Fibroblast of skin of scalp (primary cell): ENCODE results near the gene RYR3.
"Not testable (repeated sequence)": the region's sequence is repeated elsewhere in the genome, so short reads cannot be mapped to it uniquely, and the experiment has no call there.

Experiments
- DNase-seq: peaks from one replicate; pipeline ENCODE4 v3.0.0-alpha.2; 2013

The RYR3 gene

GRCh38 chr15:33587773-33588172 is 277.0 kb downstream of the RYR3 start:
- peak; percentile 9 for DNase-seq

- no peak for DNase-seq
These were observed 282.1 kb downstream of the RYR3 start for GRCh38 chr15:33592864-33593263.

DNA sequence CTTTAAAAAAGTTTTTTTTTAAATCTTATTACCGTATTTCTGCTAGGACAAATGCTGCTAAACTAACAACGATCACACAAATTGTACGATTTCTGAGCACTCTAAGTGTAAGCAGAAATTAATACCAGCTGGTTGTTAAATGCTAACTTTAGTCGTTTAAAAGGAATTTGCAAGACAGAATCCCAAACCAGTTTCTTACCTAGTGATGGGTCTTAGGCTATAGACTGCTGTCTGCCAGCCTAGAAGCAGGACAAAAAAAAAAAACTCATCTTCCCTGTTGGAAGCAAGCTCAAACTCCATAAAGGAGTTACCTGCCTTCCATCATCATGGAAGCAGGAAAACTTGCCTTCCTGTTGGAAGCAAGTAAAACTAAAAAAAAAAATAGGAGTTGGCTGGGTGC is 287.6 kb downstream of the RYR3 start:
- not testable (repeated sequence) for DNase-seq

- DNase-seq = no peak
These were observed 289.4 kb downstream of the RYR3 start for GRCh38 chr15:33600212-33600611.

DNA sequence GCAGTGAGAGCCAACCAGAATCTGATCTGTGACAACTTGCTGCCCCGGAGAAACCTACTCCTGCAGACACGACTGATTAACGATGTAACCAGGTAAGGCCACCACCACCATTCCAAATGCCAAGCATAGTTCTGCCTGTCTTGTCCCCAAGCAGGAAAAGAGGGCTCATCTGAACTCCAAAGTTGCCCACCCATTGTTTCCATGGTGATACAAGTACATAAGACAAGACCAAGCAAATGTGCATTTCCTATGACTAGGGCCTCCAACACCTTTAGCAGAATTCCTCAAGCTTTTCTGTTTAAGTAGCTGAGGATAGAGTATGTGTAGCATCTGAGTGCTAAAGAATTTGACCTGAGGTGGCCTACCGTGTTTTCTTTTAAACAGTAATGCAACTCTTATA is 290.7 kb downstream of the RYR3 start:
- DNase-seq = no peak

GRCh38 chr15:33608714-33609113 is 297.9 kb downstream of the RYR3 start:
- DNase-seq = no peak

GRCh38 chr15:33612721-33613304 is 302.0 kb downstream of the RYR3 start:
- DNase-seq = peak; percentile 31

DNA sequence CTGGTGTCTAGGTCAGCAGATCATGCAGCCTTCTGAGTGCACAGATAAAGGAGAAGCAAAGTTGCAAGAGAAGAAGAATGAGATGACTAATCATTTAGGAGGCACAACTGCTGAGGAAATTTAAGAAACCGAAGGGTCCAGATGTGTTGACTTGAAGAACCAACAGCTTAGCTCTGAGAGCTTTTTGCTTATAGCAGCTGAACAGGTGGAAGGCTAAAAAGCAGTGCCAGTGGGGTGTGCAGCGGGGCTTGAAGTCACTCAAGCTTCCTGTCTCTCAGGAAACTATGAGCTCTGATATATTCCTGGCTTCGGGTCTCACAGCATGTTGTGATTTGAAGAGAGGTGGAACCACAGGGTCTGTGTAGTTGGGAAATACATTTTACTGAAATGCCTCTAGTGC is 305.7 kb downstream of the RYR3 start:
- DNase-seq = no peak

GRCh38 chr15:33618350-33618749 is 307.6 kb downstream of the RYR3 start:
- no peak for DNase-seq

GRCh38 chr15:33621141-33621540 is 310.4 kb downstream of the RYR3 start:
- no peak for DNase-seq

- no peak for DNase-seq
These were observed 312.2 kb downstream of the RYR3 start for GRCh38 chr15:33623010-33623409.

- no peak for DNase-seq
These were observed 313.7 kb downstream of the RYR3 start for GRCh38 chr15:33624439-33624838.

DNA sequence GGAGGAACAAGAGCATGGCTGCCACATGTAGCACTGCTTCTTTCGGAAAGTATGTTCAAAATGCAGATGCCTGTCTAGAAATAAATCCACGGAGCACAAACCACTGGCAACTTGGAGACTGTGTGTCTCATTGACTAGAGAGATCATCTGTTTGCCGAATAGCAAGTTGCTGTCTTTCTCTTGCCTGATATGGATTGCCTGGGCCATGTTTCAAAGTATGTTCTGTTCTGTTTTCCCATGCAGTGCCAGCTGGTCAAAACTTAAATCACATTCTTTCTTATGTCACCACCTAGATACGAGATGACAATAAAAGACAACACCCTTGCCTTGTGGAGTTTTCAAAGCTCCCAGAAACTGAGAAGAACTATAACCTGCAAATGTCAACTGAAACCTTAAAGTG is 318.9 kb downstream of the RYR3 start:
- DNase-seq = no peak

- DNase-seq = no peak
These were observed 325.5 kb downstream of the RYR3 start for GRCh38 chr15:33636234-33636633.

- DNase-seq = no peak
These were observed 326.2 kb downstream of the RYR3 start for GRCh38 chr15:33636958-33637357.

- DNase-seq = no peak
These were observed 327.7 kb downstream of the RYR3 start for GRCh38 chr15:33638453-33638852.

DNA sequence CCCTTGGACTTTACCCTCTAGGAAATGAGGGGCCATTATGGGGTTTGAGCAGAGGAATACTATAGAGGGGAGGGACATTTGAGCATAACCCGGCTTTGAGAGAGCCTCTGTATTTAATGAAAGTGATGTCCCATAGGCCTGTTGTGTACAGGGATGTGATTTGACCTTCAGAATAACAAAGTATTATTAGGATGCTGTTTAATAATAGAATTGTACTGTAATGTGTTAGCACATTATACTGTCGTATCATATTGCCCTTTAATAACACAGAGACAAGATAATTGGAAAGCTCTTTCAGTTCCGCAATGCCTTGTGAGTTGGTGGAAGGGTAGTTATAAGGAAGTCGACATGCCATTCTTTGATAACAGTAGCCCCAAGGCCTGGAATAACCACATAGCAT is 328.3 kb downstream of the RYR3 start:
- DNase-seq = no peak

DNA sequence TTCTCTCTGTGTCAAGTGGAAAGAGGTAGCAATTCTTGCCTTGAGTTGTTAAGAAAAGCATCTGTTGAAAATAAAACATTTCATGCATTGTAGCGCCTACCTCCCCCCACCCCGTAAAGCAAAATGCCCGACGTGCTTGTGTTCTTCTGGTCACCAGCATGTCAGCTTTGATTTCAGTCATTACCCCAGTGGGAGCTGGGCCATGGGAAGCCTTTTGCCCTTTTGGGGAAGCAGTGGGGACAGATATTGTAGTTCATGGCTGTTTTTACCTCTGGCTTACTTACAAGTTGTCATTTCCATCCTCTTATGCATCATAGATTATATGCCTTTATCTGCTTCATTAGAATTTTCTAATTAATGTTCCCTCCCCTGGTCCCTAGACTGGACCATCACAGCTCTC is 328.7 kb downstream of the RYR3 start:
- DNase-seq = no peak

DNA sequence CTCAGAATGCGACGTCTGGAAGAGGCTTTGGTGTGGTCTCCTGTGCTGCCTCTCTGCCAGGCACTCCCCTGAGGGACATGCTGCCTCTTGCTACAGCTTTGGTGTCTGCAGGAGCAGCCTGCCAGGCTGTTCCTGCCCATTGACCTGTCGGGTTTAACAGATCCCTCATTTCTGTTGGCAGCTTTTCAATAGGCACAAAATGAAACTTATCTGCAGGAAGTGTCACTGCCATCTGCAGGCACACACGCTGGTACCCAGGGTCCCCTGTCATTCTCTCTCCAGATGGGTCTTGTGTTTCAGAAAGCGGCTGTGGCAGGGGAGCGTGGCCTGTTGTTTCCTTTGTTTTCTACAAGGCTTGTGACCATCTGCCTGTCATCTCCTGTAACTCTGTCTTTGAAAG is 329.2 kb downstream of the RYR3 start:
- no peak for DNase-seq

DNA sequence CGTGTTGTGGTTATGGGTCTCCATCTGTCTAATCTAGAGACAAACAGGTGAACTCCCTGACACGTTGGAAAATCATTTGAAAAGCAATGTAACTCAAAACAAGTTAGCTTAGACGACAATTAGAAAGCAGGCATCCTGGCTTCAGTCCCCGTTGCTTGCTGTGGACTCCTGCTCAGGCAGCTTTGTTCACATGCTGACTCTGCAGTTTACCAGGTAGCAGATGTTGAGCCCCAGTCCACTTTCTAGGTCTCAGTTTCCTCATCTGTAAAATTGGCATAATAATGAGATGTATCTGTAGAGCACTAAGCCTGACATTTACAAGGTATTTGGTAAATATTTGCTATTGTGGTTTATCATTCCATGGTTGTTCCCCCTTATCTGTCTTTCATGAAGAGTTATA is 330.3 kb downstream of the RYR3 start:
- DNase-seq = no peak

DNA sequence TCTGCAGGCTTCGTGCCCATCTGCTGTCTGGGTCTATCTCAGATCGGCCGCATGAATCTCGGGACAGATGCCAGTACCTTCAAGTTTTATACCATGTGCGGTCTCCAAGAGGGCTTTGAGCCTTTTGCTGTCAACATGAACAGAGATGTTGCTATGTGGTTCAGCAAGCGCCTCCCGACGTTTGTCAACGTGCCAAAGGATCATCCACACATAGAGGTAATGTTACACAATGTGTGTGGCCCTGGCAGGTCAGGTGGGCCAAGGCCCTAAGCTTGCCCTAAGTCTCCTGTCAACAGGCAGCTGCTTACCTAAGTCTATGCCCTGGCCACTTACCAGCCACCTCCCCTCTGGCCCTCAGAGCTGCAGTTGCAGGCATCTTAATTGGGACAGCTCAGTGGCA is 333.5 kb downstream of the RYR3 start:
- DNase-seq = no peak

GRCh38 chr15:33646744-33647143 is 336.0 kb downstream of the RYR3 start:
- DNase-seq = no peak

DNA sequence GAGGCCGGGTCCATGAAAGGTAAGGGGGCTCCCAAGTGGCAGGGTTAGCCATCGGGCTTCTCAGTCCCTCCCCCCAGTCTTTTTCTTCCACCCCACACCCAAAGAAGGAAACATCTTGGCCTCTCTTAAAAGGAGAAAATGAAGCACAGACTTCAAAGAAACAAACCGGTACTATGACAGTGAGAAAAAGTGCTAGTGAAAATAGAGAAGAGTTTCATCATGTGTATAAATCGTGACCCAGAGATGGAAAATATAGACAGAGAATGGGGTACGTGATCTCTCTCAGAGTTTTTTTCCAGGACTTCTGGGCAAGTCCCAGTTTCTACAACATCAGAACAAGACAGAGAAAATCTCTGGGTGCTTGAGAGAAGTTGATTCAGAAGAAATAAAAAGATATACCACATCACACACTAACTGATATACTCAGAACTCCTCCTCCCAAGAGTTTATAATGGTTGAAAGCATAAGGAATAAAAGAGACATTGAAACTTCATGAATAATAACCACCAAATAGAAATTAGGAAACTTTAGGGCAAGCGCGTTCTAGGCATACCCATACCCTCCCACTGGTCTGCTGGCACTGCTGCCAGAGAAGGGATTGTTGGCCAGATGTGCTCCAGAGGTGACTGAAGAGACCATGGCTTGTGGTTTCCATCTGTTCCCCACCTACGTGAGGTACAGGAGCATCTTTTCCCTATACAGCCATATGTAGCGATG is 338.6 kb downstream of the RYR3 start:
- no peak for DNase-seq

DNA sequence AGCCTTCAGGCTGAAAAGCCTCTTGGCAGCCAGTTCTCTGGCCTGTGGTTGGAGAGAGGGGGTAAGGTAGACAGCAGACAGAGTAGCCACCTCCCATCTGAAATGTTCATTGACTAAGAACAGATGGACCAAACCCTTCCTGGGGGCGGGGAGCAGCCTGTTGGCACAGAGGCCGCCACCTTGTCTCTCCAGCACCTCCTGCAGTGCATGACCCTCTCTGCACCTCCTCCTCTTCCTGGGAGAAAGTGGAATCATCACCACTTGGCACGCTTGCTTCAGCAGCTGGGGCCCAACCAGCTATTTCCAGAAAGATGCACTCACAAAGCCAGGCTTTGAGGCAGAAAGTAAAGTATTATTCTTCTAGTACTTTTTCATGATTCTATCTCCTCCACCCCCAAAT is 344.1 kb downstream of the RYR3 start:
- DNase-seq = no peak

GRCh38 chr15:33655488-33655887 is 344.7 kb downstream of the RYR3 start:
- no peak for DNase-seq
